T-cell (primary cell): ENCODE measurements around the gene HES5. TPM values are rescaled to one million over a fixed set of nuclear protein-coding genes. Genes with fewer than 3 reads are reported as not detected.

Experiments used
- ATAC-seq, 4 experiments: fragments of 200-7000 bp in 3 of 4; fragments of 150-1000 bp in 1 of 4; cut with Tn5 transposase; replicated peaks in 1 of 4; 1 replicate in 3 of 4; 2 replicates in 1 of 4; pipeline ENCODE4 v1.10.0; 2021; ENCODE audit warnings: moderate library complexity in 3 of 4, mild to moderate bottlenecking in 2 of 4, moderate number of reproducible peaks in 1 of 4
- CTCF ChIA-PET, 2 donors: fragments of 300-600 bp; sonication (Branson Sonifier 250); formaldehyde crosslinking; loops; one replicate each; lab custom pipeline; 2022; ENCODE audit warnings: antibody characterized with exemption in 2 of 2; lab: Charles Lee
- POLR2A ChIA-PET, 2 donors: fragments of 300-600 bp; sonication (Branson Sonifier 250); formaldehyde crosslinking; loops; one replicate each; lab custom pipeline; 2022; ENCODE audit warnings: antibody characterized with exemption in 2 of 2; lab: Charles Lee
- DNase-seq, 35 experiments: peaks; one replicate each; pipeline versions ENCODE4 v3.0.0 to v3.0.0-alpha.2; 2013 to 2023
- H3K27ac ChIP-seq: one replicate; pipeline ENCODE4 v1.5.1; 2013; ENCODE audit warnings: low read length
- H3K27me3 ChIP-seq, 2 experiments: replicated peaks in 1 of 2; 1 replicate in 1 of 2; 2 replicates in 1 of 2; pipeline versions ENCODE4 v1.6.1 to v1.7.0; 2013; ENCODE audit warnings: low read length in 1 of 2, mixed read lengths in 1 of 2; ENCODE audit not compliant: control insufficient read depth in 2 of 2, insufficient read depth in 2 of 2; ENCODE audit errors: extremely low read depth in 1 of 2
- H3K36me3 ChIP-seq, 2 donors: 1 replicate in 1 of 2; 2 replicates in 1 of 2; pipeline versions ENCODE4 v1.6.1 to v1.7.0; 2013; ENCODE audit warnings: low read length in 1 of 2; ENCODE audit not compliant: control insufficient read depth in 2 of 2, insufficient read depth in 1 of 2; ENCODE audit errors: extremely low read depth in 1 of 2
- H3K4me1 ChIP-seq, 2 experiments: 1 replicate in 1 of 2; 2 replicates in 1 of 2; pipeline versions ENCODE4 v1.6.1 to v1.7.0; 2013; ENCODE audit warnings: low read length in 2 of 2, mixed read lengths in 1 of 2; ENCODE audit not compliant: insufficient read depth in 2 of 2, control insufficient read depth in 1 of 2; ENCODE audit errors: extremely low read depth in 1 of 2
- H3K4me3 ChIP-seq, 2 donors: 1 replicate in 1 of 2; 2 replicates in 1 of 2; pipeline versions ENCODE4 v1.5.1 to v1.7.0; 2013; ENCODE audit warnings: mild to moderate bottlenecking in 2 of 2, low read length in 1 of 2, moderate library complexity in 1 of 2; ENCODE audit not compliant: control insufficient read depth in 1 of 2; ENCODE audit errors: extremely low read depth in 1 of 2
- H3K9me3 ChIP-seq: 2 replicates; pipeline ENCODE4 v1.7.0; 2013
- H3K27ac Mint-ChIP-seq, 2 donors: one replicate each; pipeline ENCODE4 v1.8.0; 2020 to 2021; ENCODE audit warnings: mild to moderate bottlenecking in 2 of 2, mixed read lengths in 2 of 2
- H3K27me3 Mint-ChIP-seq, 2 donors: one replicate each; pipeline ENCODE4 v1.8.0; 2021 to 2022; ENCODE audit warnings: mixed read lengths in 2 of 2
- H3K36me3 Mint-ChIP-seq: one replicate; pipeline ENCODE4 v1.8.0; 2021; ENCODE audit warnings: mixed read lengths
- H3K4me1 Mint-ChIP-seq, 3 donors: one replicate each; pipeline ENCODE4 v1.8.0; 2020 to 2022; ENCODE audit warnings: mixed read lengths in 3 of 3, mild to moderate bottlenecking in 1 of 3
- H3K4me3 Mint-ChIP-seq, 3 donors: one replicate each; pipeline ENCODE4 v1.8.0; 2020 to 2022; ENCODE audit warnings: mild to moderate bottlenecking in 3 of 3, mixed read lengths in 3 of 3, moderate library complexity in 3 of 3
- H3K9me3 Mint-ChIP-seq, 3 donors: one replicate each; pipeline ENCODE4 v1.8.0; 2020 to 2022; ENCODE audit warnings: mixed read lengths in 3 of 3
- WGBS: methylation state at CpG from one replicate; pipeline ENCODE4 v1.1.5; 2013; ENCODE audit warnings: missing lambda C conversion rate; ENCODE audit not compliant: insufficient coverage; 5-methylcytosine and 5-hydroxymethylcytosine counted together
- total RNA-seq, 35 experiments: library from RNA in 6 of 35; stranded (reverse) in 6 of 35; fragments of 120-200 nt in 1 of 35; gene quantifications; one replicate each; pipeline versions ENCODE4 v1.2.1 to v1.2.4 and lab custom pipeline; 2013 to 2026

HES5 gene
- total RNA-seq, 5 donors from 2014 or later (not counting 1 experiment from before 2014, with no cell fraction given): not detected

GRCh38 chr1:2486558-2486957 lies 43.5 kb downstream of the HES5 start:
- H3K4me1 Mint-ChIP-seq: peaks cover 0 to 6% (median 4%) of the 10 kb centered on the region in 3 donors
- DNase-seq (no peak), ATAC-seq (no peak)
- peaks cover 0 to 3% of the 10 kb centered on the region in 2 experiments for H3K27me3 ChIP-seq
- POLR2A ChIA-PET: no interaction called here
- 85% methylated on average over 9 of the region's 9 CpGs for WGBS
- H3K27ac Mint-ChIP-seq: no peak overlapping the region
- H3K4me3 Mint-ChIP-seq: no peak overlapping the region
- CTCF ChIA-PET: no interaction called here
- H3K27ac ChIP-seq: no peak overlapping the region
- peaks cover 0 to 4% of the 10 kb centered on the region in 2 donors for H3K36me3 ChIP-seq
- peaks cover 0 to 14% (median 3%) of the 10 kb centered on the region in 3 donors for H3K9me3 Mint-ChIP-seq
- H3K36me3 Mint-ChIP-seq: peaks cover 36% of the 10 kb centered on the region
- H3K4me3 ChIP-seq: no peak overlapping the region
- no peaks in the 10 kb centered on the region for H3K27me3 Mint-ChIP-seq
- peaks cover 0 to 8% of the 10 kb centered on the region in 2 experiments for H3K4me1 ChIP-seq
- no peaks in the 10 kb centered on the region for H3K9me3 ChIP-seq

GRCh38 chr1:2486041-2486440 lies 44.0 kb downstream of the HES5 start:
- H3K4me1 Mint-ChIP-seq: peaks cover 0 to 6% (median 4%) of the 10 kb centered on the region in 3 donors
- H3K9me3 Mint-ChIP-seq: peaks cover 0 to 14% (median 3%) of the 10 kb centered on the region in 3 donors
- H3K36me3 Mint-ChIP-seq: peaks cover 32% of the 10 kb centered on the region
- ChIA-PET POLR2A (no interaction called here), CTCF (no interaction called here)
- DNase-seq: no peak
- no peak for ATAC-seq
- 89% methylated on average over 2 of the region's 4 CpGs for WGBS
- peaks cover 0 to 3% of the 10 kb centered on the region in 2 experiments for H3K27me3 ChIP-seq
- H3K27ac Mint-ChIP-seq: no peak overlapping the region
- no peaks in the 10 kb centered on the region for H3K27me3 Mint-ChIP-seq
- no peak overlapping the region for H3K4me3 Mint-ChIP-seq
- H3K27ac ChIP-seq: no peak overlapping the region
- no peaks in the 10 kb centered on the region for H3K9me3 ChIP-seq
- no peak overlapping the region for H3K4me3 ChIP-seq
- peaks cover 0 to 8% of the 10 kb centered on the region in 2 experiments for H3K4me1 ChIP-seq
- peaks cover 0 to 4% of the 10 kb centered on the region in 2 donors for H3K36me3 ChIP-seq

GRCh38 chr1:2483970-2484369 lies 46.1 kb downstream of the HES5 start:
- ChIA-PET CTCF (no interaction called here), POLR2A (no interaction called here)
- Mint-ChIP-seq H3K9me3 (peaks cover 0 to 12% (median 3%) of the 10 kb centered on the region in 3 donors), H3K27ac (no peak overlapping the region), H3K4me1 (peaks cover 0 to 6% (median 4%) of the 10 kb centered on the region in 3 donors), H3K36me3 (peaks cover 27% of the 10 kb centered on the region), H3K27me3 (no peaks in the 10 kb centered on the region), H3K4me3 (no peak overlapping the region)
- Histone ChIP-seq H3K27me3 (no peaks in the 10 kb centered on the region), H3K4me3 (no peak overlapping the region), H3K9me3 (no peaks in the 10 kb centered on the region), H3K4me1 (peaks cover 0 to 8% of the 10 kb centered on the region in 2 experiments), H3K36me3 (no peaks in the 10 kb centered on the region), H3K27ac (no peak overlapping the region)
- no peak for DNase-seq
- 60% methylated on average over 15 of the region's 16 CpGs for WGBS
- ATAC-seq: no peak

- no peak overlapping the region for H3K27ac ChIP-seq
- no peak overlapping the region for H3K27ac Mint-ChIP-seq
- WGBS: 77% methylated on average over 12 of the region's 13 CpGs
- H3K4me3 Mint-ChIP-seq: no peak overlapping the region
- ATAC-seq (no peak), DNase-seq (no peak)
- H3K9me3 Mint-ChIP-seq: peaks cover 0 to 5% (median 0%) of the 10 kb centered on the region in 3 donors
- POLR2A ChIA-PET: no interaction called here
- H3K9me3 ChIP-seq: no peaks in the 10 kb centered on the region
- no peak overlapping the region for H3K4me3 ChIP-seq
- H3K27me3 Mint-ChIP-seq: no peaks in the 10 kb centered on the region
- peaks cover 0 to 6% (median 4%) of the 10 kb centered on the region in 3 donors for H3K4me1 Mint-ChIP-seq
- H3K36me3 ChIP-seq: no peaks in the 10 kb centered on the region
- peaks cover 18% of the 10 kb centered on the region for H3K36me3 Mint-ChIP-seq
- CTCF ChIA-PET: no interaction called here
- peaks cover 0 to 8% of the 10 kb centered on the region in 2 experiments for H3K4me1 ChIP-seq
- no peaks in the 10 kb centered on the region for H3K27me3 ChIP-seq
Measured at GRCh38 chr1:2483026-2483425, 47.0 kb downstream of the HES5 start.

GRCh38 chr1:2482588-2482987 lies 47.5 kb downstream of the HES5 start:
- ChIA-PET POLR2A (no interaction called here), CTCF (no interaction called here)
- Histone ChIP-seq H3K27ac (no peak overlapping the region), H3K4me1 (peaks cover 0 to 8% of the 10 kb centered on the region in 2 experiments), H3K9me3 (no peaks in the 10 kb centered on the region), H3K4me3 (no peak overlapping the region), H3K27me3 (no peaks in the 10 kb centered on the region), H3K36me3 (no peaks in the 10 kb centered on the region)
- Mint-ChIP-seq H3K36me3 (peaks cover 14% of the 10 kb centered on the region), H3K27ac (no peak overlapping the region), H3K4me1 (peaks cover 0 to 6% (median 4%) of the 10 kb centered on the region in 3 donors), H3K9me3 (peaks cover 0 to under 1% (median 0%) of the 10 kb centered on the region in 3 donors), H3K4me3 (no peak overlapping the region), H3K27me3 (no peaks in the 10 kb centered on the region)
- ATAC-seq (no peak), DNase-seq (no peak)
- WGBS: 83% methylated on average over 11 of the region's 11 CpGs

- Histone ChIP-seq H3K4me3 (no peak overlapping the region), H3K27ac (no peak overlapping the region), H3K36me3 (no peaks in the 10 kb centered on the region), H3K4me1 (peaks cover 0 to 8% of the 10 kb centered on the region in 2 experiments), H3K27me3 (no peaks in the 10 kb centered on the region), H3K9me3 (no peaks in the 10 kb centered on the region)
- Mint-ChIP-seq H3K36me3 (peaks cover 8% of the 10 kb centered on the region), H3K27me3 (no peaks in the 10 kb centered on the region), H3K27ac (no peak overlapping the region), H3K4me1 (peaks cover 0 to 6% (median 4%) of the 10 kb centered on the region in 3 donors), H3K4me3 (no peak overlapping the region), H3K9me3 (no peaks in the 10 kb centered on the region)
- DNase-seq (no peak), ATAC-seq (no peak)
- POLR2A ChIA-PET: no interaction called here
- CTCF ChIA-PET: no interaction called here
- WGBS: 81% methylated on average over 10 of the region's 10 CpGs
Measured at GRCh38 chr1:2481885-2482284, 48.2 kb downstream of the HES5 start.
